ENCODE data around the gene KLC3.
"Not testable (repeated sequence)": the region's sequence is repeated elsewhere in the genome, so short reads cannot be mapped to it uniquely, and the experiment has no call there.

The KLC3 gene

DNA sequence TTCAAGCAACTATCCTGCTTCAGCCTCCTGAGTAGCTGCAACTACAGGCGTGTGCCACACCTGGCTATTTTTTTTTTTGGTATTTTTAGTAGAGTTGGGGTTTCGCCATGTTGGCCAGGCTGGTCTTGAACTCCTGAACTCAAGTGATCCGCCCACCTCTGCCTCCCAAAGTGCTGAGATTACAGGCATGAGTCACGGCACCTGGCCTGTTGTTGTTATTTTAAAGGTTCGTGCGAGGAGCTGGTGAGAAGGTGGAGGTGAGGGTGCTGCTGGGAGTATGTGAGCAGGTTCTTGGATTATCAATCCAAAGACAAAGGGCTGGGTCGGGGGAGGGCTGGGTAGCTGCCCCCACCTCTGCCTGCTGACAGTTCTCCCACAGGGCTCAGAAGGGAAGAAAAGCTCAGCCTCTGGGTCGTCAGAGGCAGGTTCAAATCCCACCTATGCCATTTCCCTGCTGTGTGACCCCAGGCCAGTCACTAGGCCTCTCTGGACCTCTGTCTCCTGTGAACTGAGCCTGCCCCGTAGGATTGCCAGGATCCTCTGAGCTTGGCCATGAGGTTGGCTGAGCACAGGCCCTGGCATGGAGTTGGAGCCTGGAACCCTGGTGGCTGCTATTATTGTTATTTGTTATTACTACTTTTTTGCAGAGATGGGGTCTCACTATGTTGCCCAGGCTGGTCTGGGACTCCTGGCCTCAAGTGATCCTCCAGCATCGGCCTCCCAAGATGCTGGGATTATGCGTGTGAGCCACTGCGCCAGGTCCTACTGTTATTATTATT lies 19.4 kb upstream of the KLC3 start:
- no peak for DNase-seq

GRCh38 chr19:45321848-45322247 lies 18.7 kb upstream of the KLC3 start:
- DNase-seq: no peak

DNA sequence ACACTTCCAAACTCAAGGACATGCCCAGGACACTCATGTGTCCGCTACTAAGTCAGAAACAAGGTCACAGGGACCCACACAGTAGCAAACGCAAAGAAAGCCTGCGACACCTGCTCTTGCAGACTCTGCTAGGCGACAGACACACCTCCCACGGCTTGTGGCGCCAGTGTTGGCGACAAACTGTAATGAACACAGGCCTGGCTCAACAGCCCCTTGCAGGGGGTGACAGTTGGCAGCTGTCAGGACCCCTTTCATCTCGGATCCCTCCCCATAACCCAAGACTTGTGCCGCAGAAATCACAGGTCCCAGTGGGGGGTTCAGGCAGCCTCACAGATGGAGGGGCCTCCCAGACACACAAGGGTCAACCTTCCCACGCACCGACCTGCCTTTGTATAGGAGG lies 18.2 kb upstream of the KLC3 start:
- DNase-seq: no peak

DNA sequence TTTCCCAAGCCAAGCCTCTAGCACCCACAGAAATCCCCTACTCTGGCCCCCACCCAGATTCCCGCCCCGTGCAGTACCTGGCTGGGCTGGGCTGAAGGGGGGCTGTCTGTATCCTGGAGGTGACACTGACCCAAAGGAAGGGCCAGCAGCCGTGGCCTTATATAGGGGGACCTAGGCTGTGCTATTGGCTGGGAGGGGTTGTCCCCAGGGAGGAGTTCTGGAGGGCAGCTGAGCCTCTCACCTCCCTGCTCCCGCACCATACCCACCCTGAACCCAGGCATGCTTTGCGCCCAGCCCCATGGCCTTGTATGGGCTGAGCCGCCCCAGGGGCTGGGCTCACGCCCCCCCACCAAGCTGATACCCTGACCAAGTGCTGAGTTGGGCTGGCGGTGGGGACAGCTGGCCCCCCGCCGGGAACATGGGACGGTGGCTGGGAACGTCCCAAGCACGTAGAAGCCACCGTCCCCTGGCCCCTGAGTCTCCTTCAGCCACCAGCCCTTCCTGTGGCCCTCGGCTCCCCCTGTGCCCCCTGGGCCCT lies 17.7 kb upstream of the KLC3 start, which contains the start of gene CKM:
TSS of gene CKM (minus strand) at position 132 of the 538 bp plus-strand sequence. CDS start 3,162 bp downstream, outside the sequence.
- DNase-seq: no peak

- no peak for DNase-seq
Measured at GRCh38 chr19:45323671-45324081, 16.9 kb upstream of the KLC3 start.

GRCh38 chr19:45324349-45324907 lies 16.1 kb upstream of the KLC3 start:
- no peak for DNase-seq

DNA sequence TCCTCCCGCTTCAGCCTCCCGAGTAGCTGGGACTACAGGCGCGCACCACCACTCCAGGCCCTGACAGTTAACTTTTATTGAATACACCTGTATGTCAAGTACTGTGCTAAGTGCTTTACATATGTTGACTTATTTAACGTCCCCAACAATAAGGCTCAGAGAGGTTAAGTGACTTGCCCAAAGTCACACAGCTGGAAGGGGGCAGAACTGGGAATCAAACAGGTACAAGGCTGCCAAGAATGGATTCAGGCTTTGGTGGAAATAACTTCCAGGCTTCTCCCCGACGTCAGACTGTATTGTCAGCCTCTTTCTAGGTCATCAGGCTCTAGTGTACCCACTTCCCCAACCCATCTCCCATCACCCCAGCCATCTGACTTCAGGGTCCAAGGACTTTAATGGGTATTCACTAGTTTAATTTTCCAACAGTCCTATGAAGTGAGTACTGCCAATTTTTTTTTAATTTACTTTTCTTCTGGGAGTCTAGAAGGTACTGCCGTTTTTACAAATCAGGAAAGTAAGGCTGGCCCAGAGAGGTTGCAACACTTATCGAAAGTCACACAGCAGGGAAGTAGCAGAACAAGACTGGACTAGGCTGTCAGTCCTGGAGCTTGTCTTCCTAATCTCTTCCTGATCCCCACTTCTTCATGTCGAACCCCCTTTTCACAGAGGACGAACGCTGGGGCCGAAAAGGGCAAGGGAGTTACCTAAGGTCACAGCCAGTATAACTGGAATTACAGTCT lies 13.0 kb upstream of the KLC3 start:
- DNase-seq: no peak

GRCh38 chr19:45331411-45331810 lies 9.1 kb upstream of the KLC3 start:
- no peak for DNase-seq

- DNase-seq: no peak
Measured at GRCh38 chr19:45333609-45334303, 6.8 kb upstream of the KLC3 start.

- DNase-seq: not testable (repeated sequence)
Measured at GRCh38 chr19:45334881-45335280, 5.7 kb upstream of the KLC3 start.

DNA sequence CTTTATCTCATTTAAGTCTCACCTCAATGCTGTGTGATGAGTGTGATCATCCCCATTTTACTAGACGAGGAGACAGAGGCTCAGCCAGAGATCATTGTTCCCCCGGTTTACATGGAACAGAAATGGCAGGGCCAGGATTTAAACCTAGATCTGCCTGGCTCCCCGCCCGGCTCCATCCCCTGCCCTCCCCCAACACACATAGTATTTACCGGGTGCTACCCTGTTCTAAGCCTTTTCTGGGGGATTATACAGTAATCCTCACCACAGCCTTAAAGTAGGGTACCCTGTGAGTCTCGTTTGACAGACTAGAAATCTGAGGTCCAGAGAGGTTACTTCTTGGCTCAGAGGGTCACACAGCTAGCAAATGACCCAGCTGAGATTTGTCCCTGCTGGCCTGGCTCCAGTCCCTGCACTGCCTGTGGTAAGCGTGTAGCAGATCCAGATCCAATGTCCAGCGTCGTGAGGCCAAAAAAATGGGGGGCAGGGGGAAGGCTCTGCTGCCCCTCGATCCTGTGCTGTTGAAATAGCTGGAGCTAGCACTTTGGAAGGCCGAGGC lies 3.8 kb upstream of the KLC3 start:
- DNase-seq: no peak

GRCh38 chr19:45339629-45340028 lies 921 bp upstream of the KLC3 start:
- DNase-seq: no peak

GRCh38 chr19:45340899-45341453 lies 426 bp downstream of the KLC3 start:
- DNase-seq: no peak

DNA sequence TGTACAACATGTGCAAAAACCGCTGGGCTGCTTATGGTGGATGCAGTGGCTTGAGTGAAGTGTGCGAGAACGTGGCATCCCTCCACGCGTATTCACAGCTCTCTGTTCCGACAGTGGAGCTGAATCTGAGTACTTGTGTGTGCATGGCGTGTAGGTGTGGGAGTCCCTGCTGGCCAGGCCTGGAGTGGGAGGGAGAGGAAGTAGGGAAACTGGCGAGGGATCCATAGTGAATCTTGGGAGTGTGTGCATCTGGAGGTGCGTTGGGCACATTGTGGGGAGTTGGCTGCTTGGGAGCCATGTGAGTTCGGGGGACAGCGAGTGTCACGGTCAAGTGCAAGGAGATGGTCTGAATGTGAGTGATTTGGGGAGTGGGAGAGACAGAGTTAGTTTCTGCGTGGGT lies 2.4 kb downstream of the KLC3 start:
- no peak for DNase-seq

- DNase-seq: no peak
Measured at GRCh38 chr19:45344621-45345505, 4.3 kb downstream of the KLC3 start.

- no peak for DNase-seq
Measured at GRCh38 chr19:45345506-45345860, 4.9 kb downstream of the KLC3 start.

- no peak for DNase-seq
Measured at GRCh38 chr19:45346449-45346848, 5.9 kb downstream of the KLC3 start.

- no peak for DNase-seq
Measured at GRCh38 chr19:45347570-45348366, 7.2 kb downstream of the KLC3 start.

- no peak for DNase-seq
Measured at GRCh38 chr19:45348367-45349125, 8.0 kb downstream of the KLC3 start.

DNA sequence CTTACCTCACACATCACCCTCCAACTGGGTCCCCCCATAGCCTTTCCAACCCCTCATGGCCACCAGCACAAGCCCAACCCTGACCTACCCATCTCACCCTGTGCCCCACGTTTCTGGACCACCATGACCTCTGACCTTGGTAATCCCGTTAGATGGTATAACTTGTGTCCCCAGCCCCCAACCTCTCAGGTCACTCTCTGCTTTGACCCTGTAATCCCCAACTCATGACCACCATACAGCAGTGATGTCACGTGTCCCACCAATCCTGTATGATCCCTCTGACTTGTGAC lies 8.5 kb downstream of the KLC3 start:
- DNase-seq: no peak
